GM21360 (cell line): ENCODE measurements around the gene HHIP.
"Not testable (repeated sequence)": the region's sequence is repeated elsewhere in the genome, so short reads cannot be mapped to it uniquely, and the experiment has no call there.

ENCODE experiments used
- ATAC-seq: cut with Tn5 transposase; IDR thresholded peaks from one replicate; pipeline ENCODE4 v1.9.1; 2021; ENCODE audit warnings: mild to moderate bottlenecking, moderate library complexity; ENCODE audit not compliant: unreplicated experiment

Gene HHIP

DNA sequence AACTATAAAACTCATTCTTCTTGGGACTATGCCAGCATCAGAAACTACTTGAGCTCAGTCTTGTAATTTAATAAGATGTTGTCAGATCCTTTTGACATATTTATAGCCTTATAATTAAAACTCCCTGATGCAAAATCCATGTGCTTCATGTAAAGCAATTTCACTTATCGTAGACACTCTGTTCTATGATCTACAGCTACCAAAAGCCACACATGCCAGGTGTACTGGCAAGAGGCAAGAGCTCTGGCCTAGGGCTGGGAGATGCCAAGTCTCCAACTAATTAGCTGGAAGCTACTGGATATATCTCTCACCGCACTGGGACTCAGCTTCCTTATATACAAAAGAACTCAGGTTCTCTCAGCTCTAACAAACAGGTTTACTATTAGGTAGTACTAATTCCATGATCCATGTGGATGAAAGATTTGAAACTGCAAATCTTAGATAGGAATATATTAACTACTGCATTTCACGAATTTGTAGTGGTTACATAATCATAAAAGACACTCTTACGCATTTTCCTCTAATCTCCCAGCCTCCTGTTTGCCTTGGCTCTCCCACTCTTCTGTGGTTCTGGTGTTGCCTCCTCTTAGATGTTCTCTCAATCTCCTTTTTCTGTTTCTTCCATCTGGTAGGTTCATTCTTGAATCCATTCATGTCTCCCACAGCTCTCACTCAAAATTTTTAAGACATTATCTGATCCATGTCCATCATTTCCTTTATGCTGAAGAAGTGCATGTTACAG, 103.0 kb downstream of the HHIP start:
- no peak for ATAC-seq

DNA sequence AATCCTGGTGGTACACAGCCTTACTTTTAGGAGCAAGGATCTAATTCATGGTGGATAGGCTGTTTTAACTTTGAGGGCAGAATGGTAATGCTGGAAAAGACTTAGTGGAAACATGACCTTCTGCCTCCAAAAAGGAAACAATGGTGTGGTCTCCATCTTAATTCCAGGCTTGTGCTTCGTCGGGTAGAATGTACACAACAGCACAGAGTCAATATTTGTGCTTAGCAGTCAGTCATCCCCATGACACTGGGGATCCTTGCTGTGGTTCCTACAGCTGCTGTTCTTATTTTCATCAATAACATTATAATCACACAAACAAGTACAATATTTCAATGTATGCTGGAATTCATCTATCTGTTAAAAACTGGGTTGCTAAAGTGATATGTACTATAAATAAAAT, 104.4 kb downstream of the HHIP start:
- no peak for ATAC-seq

DNA sequence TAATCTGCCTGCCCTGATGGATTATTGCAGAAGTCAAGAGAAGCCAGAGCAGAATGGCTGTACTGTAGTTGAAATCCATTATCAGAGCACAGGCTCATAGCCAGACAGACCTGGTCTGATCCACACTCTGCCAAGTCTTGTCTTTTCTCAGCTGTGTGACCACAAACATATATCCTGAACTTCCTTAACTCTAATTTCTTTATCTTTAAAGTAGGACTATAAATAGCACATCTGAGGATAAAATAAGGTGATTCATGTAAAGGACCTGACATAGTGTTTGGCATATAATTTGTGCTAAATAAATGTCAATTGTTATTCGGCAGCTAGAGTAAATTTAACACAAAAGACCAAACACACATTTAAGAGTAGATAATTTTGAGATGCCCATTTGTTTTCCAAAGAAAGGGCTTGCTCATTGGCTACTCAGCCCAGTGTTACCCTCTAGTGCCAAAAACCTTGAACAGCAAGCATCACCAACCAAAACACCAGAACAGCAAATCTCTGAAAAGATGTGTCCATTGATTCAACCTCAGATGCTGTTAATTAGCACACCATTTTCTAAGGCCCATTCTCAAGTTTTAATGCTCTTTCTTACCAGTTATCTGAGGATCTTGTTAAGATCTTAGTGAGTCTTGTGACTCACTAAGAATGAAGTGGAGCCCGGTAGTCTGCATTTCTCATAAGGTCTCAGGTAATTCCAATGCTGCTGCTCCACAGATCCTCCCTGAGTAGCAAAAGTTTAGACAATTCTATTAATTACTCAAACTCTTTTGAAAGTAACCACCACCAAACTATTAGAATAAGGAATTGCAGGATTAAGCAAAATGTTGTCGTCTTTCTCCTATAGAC, 108.8 kb downstream of the HHIP start:
- no peak for ATAC-seq

DNA sequence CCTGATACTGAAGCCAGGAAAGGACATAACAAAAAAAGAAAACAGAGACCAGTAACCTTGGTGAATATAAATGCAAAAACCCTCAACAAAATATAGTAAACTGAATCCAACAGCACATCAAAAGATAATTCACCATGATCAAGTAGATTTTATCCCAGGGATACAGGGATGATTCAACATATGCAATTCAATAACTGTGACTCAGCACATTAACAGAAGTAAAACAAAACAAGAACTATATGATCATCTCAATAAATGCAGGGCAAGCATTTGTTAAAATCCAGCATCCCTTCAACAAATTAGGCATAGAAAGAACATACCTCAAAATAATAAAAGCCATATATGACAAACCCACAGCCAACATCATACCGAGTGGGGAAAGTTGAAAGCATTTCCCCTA, 112.0 kb downstream of the HHIP start:
- no peak for ATAC-seq

DNA sequence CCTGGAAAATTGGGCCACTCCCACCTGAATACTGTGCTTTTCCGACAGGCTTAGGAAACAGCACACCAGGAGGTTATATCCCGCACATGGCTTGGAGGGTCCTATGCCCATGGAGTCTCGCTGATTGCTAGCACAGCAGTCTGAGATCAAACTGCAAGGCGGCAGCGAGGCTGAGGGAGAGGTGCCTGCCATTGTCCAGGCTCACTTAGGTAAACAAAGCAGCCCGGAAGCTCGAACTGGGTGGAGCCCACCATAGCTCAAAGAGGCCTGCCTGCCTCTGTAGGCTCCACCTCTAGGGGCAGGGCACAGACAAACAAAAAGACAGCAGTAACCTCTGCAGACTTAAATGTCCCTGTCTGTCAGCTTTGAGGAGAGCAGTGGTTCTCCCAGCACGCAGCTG, 122.9 kb downstream of the HHIP start:
- not testable (repeated sequence) for ATAC-seq

DNA sequence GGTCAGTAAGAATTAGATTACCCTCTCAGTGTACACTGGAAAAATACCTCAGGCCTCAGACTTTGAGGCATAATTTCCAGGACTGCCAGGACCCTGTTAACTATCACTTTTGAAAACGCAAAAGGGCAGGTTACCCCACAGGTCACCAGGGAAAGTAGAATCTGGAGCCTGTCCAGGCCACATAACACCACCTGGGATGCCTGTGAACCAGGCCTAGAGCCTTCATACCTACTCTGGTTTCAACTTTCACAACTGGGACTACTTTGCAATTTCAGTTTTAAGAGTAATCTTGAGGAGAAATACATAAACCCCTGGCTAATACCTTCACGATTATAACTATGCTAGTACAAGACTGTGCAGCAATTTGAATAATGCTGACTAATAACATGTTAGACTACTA, 132.4 kb downstream of the HHIP start:
- ATAC-seq = no peak

DNA sequence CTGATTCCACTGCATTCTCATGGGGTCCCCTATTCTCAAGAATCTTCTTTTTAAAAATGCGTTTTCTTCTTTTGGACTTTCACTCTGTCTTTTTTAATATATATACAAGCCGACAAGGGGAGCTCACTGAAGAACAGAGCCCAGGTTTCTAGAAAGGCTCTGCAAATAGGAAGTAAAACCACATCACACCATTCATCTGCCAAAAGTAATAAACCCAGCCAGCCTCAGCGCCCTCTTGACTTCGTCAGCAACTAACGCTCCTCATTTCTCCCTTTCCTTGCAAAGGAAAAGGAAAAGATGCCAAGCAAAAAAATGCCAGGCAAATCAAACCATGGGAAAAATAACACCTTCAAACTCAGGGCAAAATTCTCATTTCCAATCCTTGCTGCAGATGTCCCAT, 136.4 kb downstream of the HHIP start:
- no peak for ATAC-seq

DNA sequence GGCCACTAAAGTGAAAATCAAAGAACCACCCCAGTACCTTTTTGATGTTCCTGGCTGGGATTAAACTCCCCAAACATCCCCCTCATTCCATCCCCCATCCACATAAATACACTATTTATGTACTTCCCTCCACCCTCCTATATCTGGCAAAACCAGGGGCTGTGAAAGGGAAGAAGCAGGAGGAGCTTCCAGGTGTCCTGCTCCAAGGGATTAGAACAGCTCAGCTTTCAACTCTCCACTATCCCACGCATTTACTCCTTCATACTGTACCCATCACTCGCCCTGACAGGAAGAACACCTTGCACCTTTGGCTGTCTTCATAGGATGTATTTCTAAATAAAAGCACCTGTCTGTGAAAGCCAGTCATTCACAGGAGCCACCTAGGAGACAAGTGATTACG, 140.0 kb downstream of the HHIP start:
- no peak for ATAC-seq

DNA sequence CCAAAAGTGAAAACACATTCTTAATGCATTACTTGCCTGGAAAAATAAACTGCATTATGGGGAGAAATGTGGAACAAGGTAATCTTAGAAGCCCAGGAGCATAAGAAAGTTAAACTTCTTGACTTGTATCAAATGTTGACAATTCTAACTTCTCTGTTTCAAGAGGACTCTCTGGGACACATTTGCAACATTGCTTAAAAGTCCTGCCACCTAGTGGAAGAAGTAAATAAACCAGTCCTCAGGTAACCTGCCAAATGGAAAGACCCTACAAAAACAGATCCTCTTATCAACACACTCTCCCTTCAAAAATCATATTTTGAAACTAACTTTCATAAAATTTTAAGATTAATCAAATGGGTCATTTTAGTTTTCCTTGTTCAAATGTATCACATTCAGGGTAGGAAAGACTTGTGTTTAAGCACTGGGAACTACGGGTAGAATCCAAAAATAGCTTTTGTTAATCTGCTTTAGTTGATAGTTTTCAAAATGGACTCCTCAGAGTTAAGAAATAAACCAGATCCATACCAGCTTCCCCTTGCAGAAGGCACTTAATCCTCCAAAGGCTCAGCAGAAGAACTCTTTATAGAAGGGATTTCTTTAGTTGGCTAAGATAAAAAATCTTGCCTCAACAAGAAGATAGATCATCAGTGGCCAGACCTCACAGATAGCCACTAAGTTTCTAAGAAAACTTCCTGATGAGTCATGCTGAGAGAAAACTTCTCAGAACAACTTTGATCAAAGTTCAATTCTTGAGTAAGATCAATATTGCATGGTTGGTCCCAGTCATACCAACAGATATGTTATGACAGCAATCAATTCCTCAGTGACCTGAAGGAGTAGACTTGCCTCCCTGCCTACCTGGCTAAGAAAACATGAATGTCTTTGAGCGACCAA, 141.7 kb downstream of the HHIP start:
- peak; percentile 64 for ATAC-seq

DNA sequence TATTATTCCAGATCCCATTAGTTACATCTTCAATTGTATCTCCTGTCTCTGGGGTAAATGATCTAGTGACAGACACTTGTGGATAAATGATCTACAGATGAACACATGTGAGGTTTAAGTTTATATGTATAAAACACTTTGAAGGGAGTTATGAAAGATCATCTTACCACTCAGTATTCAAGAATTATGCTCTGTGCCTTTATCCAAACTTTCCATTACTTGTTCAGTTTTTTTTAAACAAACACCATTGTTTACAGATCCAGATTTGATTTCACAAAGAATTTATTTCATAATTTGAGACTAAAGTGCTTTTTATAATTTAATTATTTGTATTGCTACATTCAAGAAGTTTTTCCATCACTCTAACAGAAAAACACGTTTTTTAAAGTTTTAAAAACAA, 142.5 kb downstream of the HHIP start:
- no peak for ATAC-seq

DNA sequence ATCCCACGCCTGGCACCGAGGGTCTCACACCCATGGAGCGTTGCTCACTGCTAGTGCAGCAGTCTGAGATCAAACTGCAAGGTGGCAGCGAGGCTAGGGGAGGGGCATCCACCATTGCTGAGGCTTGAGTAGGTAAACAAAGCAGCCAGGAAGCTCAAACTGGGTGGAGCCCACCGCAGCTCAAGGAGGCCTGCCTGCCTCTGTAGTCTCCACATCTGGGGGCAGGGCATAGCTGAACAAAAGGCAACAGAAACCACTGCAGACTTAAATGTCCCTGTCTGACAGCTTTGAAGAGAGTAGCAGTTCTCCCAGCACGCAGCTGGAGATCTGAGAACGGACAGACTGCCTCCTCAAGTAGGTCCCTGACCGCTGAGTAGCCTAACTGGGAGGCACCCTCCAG, 146.0 kb downstream of the HHIP start:
- ATAC-seq = not testable (repeated sequence)
